DOHH2 (cell line): Measurements from ENCODE around the gene FGF21.

Experiments used
- H3F3A ChIP-seq: fragments of 200-600 bp; sonication (generic), shearing (Covaris generic); 2 replicates; pipeline ENCODE4 v1.6.0; 2016; ENCODE audit warnings: antibody characterized with exemption, mild to moderate bottlenecking; ENCODE audit not compliant: control insufficient read depth, insufficient read depth
- H3K27ac ChIP-seq: fragments of 200-600 bp; sonication (generic); 2 replicates; pipeline ENCODE4 v1.5.1; 2014; ENCODE audit warnings: low read depth, mild to moderate bottlenecking, low read length, moderate library complexity
- H3K27me3 ChIP-seq: fragments of 200-600 bp; sonication (generic); 2 replicates; pipeline ENCODE4 v1.6.1; 2014; ENCODE audit warnings: mild to moderate bottlenecking, low read length, mixed read lengths; ENCODE audit not compliant: control insufficient read depth
- H3K36me3 ChIP-seq: fragments of 200-600 bp; sonication (generic); 2 replicates; pipeline ENCODE4 v1.6.1; 2014; ENCODE audit warnings: mild to moderate bottlenecking, low read length, moderate library complexity, mixed read lengths; ENCODE audit not compliant: control insufficient read depth
- H3K4me1 ChIP-seq: fragments of 200-600 bp; sonication (generic); 2 replicates; pipeline ENCODE4 v1.6.1; 2014; ENCODE audit warnings: mild to moderate bottlenecking, low read length, mixed read lengths; ENCODE audit not compliant: control insufficient read depth
- H3K4me2 ChIP-seq: fragments of 200-600 bp; sonication (generic); 2 replicates; pipeline ENCODE4 v1.6.0; 2014; ENCODE audit warnings: mild to moderate bottlenecking, low read length, moderate library complexity
- H3K4me3 ChIP-seq: fragments of 200-600 bp; sonication (generic); 2 replicates; pipeline ENCODE4 v1.5.1; 2014; ENCODE audit warnings: mild to moderate bottlenecking, low read length, mixed read lengths
- H3K79me2 ChIP-seq: fragments of 200-600 bp; sonication (generic); 2 replicates; pipeline ENCODE4 v1.6.1; 2014; ENCODE audit warnings: mild to moderate bottlenecking, low read length, mixed read lengths; ENCODE audit not compliant: control insufficient read depth
- H3K9me2 ChIP-seq: fragments of 200-600 bp; sonication (generic); replicated peaks from 2 replicates; pipeline ENCODE4 v1.6.1; 2014; ENCODE audit warnings: mild to moderate bottlenecking, low read length, mixed read lengths; ENCODE audit not compliant: control insufficient read depth
- H3K9me3 ChIP-seq: fragments of 200-600 bp; sonication (generic); 2 replicates; pipeline ENCODE4 v1.6.1; 2014; ENCODE audit warnings: antibody characterized with exemption, low read length, mixed read lengths; ENCODE audit not compliant: control insufficient read depth, insufficient read depth
- H4K20me1 ChIP-seq: fragments of 200-600 bp; sonication (generic); 2 replicates; pipeline ENCODE4 v1.6.0; 2014; ENCODE audit warnings: low read depth, mild to moderate bottlenecking, antibody characterized with exemption, low read length, moderate library complexity; ENCODE audit not compliant: control insufficient read depth, insufficient read depth
- EZH2phosphoT487 ChIP-seq: fragments of 200-600 bp; sonication (generic); IDR thresholded peaks from 2 replicates; pipeline ENCODE4 v1.6.1; 2017; ENCODE audit warnings: borderline replicate concordance, mild to moderate bottlenecking, antibody characterized with exemption, low read length, moderate library complexity, mixed read lengths
- TF ChIP-seq, protein P1 (sequence below): fragments of 200-600 bp; sonication (generic); IDR thresholded peaks from one replicate; pipeline ENCODE4 v1.5.1; 2014; ENCODE audit warnings: antibody characterized with exemption, mild to moderate bottlenecking, low read depth, low read length; ENCODE audit not compliant: poor library complexity, severe bottlenecking

The FGF21 gene

GRCh38 chr19:48755787-48756186 is 463 bp downstream of the FGF21 start:
- Histone ChIP-seq H3K9me3 (no peaks in the 10 kb centered on the region), H3K4me3 (no peak overlapping the region), H3K27me3 (peaks cover 18% of the 10 kb centered on the region), H3K4me2 (no peak overlapping the region), H3K79me2 (no peaks in the 10 kb centered on the region), H3K4me1 (peaks cover 27% of the 10 kb centered on the region), H3K36me3 (no peaks in the 10 kb centered on the region), H4K20me1 (no peaks in the 10 kb centered on the region), H3K27ac (no peak overlapping the region), H3F3A (0 out of 2 replicates have a peak, but pooled peaks cover 2% of the 10 kb centered on the region), H3K9me2 (no peaks in the 10 kb centered on the region)
- TF ChIP-seq, protein P1, sequence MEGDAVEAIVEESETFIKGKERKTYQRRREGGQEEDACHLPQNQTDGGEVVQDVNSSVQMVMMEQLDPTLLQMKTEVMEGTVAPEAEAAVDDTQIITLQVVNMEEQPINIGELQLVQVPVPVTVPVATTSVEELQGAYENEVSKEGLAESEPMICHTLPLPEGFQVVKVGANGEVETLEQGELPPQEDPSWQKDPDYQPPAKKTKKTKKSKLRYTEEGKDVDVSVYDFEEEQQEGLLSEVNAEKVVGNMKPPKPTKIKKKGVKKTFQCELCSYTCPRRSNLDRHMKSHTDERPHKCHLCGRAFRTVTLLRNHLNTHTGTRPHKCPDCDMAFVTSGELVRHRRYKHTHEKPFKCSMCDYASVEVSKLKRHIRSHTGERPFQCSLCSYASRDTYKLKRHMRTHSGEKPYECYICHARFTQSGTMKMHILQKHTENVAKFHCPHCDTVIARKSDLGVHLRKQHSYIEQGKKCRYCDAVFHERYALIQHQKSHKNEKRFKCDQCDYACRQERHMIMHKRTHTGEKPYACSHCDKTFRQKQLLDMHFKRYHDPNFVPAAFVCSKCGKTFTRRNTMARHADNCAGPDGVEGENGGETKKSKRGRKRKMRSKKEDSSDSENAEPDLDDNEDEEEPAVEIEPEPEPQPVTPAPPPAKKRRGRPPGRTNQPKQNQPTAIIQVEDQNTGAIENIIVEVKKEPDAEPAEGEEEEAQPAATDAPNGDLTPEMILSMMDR: no peak

DNA sequence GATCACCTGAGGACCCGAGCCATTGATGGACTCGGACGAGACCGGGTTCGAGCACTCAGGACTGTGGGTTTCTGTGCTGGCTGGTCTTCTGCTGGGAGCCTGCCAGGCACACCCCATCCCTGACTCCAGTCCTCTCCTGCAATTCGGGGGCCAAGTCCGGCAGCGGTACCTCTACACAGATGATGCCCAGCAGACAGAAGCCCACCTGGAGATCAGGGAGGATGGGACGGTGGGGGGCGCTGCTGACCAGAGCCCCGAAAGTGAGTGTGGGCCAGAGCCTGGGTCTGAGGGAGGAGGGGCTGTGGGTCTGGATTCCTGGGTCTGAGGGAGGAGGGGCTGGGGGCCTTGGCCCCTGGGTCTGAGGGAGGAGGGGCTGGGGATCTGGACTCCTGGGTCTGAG is 888 bp downstream of the FGF21 start:
- no peak overlapping the region for H3K4me2 ChIP-seq
- H3K27ac ChIP-seq: no peak overlapping the region
- H3K9me3 ChIP-seq: no peaks in the 10 kb centered on the region
- H3K27me3 ChIP-seq: peaks cover 20% of the 10 kb centered on the region
- H3K9me2 ChIP-seq: no peaks in the 10 kb centered on the region
- H3K4me1 ChIP-seq: peaks cover 27% of the 10 kb centered on the region
- no peak for TF ChIP-seq EZH2phosphoT487
- TF ChIP-seq, protein P1: no peak
- 0 out of 2 replicates have a peak, but pooled peaks cover 2% of the 10 kb centered on the region for H3F3A ChIP-seq
- H4K20me1 ChIP-seq: no peaks in the 10 kb centered on the region
- no peaks in the 10 kb centered on the region for H3K36me3 ChIP-seq
- no peak overlapping the region for H3K4me3 ChIP-seq
- no peaks in the 10 kb centered on the region for H3K79me2 ChIP-seq

DNA sequence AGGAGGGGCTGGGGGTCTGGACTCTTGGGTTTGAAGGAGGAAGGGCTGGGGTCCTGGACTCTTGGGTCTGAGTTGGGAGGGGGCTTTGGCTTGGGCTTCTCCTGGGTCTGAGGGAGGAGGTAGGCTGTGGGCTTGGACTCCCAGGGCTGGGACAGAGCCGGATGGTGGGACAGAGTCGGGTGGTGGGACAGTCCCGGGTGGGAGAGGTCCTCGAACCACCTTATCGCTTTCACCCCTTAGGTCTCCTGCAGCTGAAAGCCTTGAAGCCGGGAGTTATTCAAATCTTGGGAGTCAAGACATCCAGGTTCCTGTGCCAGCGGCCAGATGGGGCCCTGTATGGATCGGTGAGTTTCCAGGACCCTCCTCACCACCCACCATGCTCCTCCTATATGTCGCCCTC is 1.4 kb downstream of the FGF21 start:
- Histone ChIP-seq H4K20me1 (no peaks in the 10 kb centered on the region), H3K27me3 (peaks cover 20% of the 10 kb centered on the region), H3K4me3 (no peak overlapping the region), H3K27ac (no peak overlapping the region), H3K4me1 (peaks cover 24% of the 10 kb centered on the region), H3F3A (0 out of 2 replicates have a peak, but pooled peaks cover 2% of the 10 kb centered on the region), H3K36me3 (no peaks in the 10 kb centered on the region), H3K9me2 (no peaks in the 10 kb centered on the region), H3K79me2 (no peaks in the 10 kb centered on the region), H3K4me2 (no peak overlapping the region), H3K9me3 (no peaks in the 10 kb centered on the region)
- TF ChIP-seq, protein P1: no peak
- TF ChIP-seq EZH2phosphoT487: no peak
